Activated naive CD4-positive, alpha-beta T cell treated with anti-CD3 and anti-CD28 coated beads for 36 hours (primary cell): ENCODE measurements around the gene GPR34. TPM values are rescaled to one million over a fixed set of nuclear protein-coding genes. Genes with fewer than 3 reads are reported as not detected.
"Not testable (repeated sequence)": the region's sequence is repeated elsewhere in the genome, so short reads cannot be mapped to it uniquely, and the experiment has no call there.

Experiments used
- CTCF ChIA-PET: fragments of 350-600 bp; sonication (Branson Sonifier 250); formaldehyde crosslinking; loops from one replicate; lab custom pipeline; 2021; ENCODE audit warnings: antibody characterized with exemption; lab: Charles Lee
- DNase-seq: peaks from one replicate; pipeline ENCODE4 v3.0.0-alpha.2; 2020
- H3K27ac Mint-ChIP-seq: one replicate; pipeline ENCODE4 v1.8.0; 2021; ENCODE audit warnings: mild to moderate bottlenecking, mixed read lengths
- H3K27me3 Mint-ChIP-seq: one replicate; pipeline ENCODE4 v1.8.0; 2021; ENCODE audit warnings: low read depth, mixed read lengths
- H3K36me3 Mint-ChIP-seq: one replicate; pipeline ENCODE4 v1.8.0; 2021; ENCODE audit warnings: low read depth, mixed read lengths
- H3K4me1 Mint-ChIP-seq: one replicate; pipeline ENCODE4 v1.8.0; 2021; ENCODE audit warnings: low read depth, mixed read lengths
- H3K4me3 Mint-ChIP-seq: one replicate; pipeline ENCODE4 v1.8.0; 2021; ENCODE audit warnings: mild to moderate bottlenecking, moderate library complexity, mixed read lengths
- H3K9me3 Mint-ChIP-seq: one replicate; pipeline ENCODE4 v1.8.0; 2021; ENCODE audit warnings: mixed read lengths
- intact Hi-C: fragments of 100-400 bp; cut with micrococcal nuclease; formaldehyde crosslinking; loops from one replicate; pipeline ENCODE4 v1.15.1; 2023
- total RNA-seq, 2 experiments: library from RNA; stranded (reverse); gene quantifications; one replicate each; pipeline ENCODE4 v1.2.3, GENCODE V29; 2021

The GPR34 gene
- total RNA-seq, 2 experiments from 2014 or later: not detected

GRCh38 chrX:41705042-41705441 lies 16.3 kb downstream of the GPR34 start:
- H3K36me3 Mint-ChIP-seq: peaks cover 2% of the 10 kb centered on the region
- intact Hi-C loops: no loop called here
- no peak overlapping the region for H3K27ac Mint-ChIP-seq
- CTCF ChIA-PET: no interaction called here
- no peaks in the 10 kb centered on the region for H3K27me3 Mint-ChIP-seq
- H3K9me3 Mint-ChIP-seq: no peaks in the 10 kb centered on the region
- H3K4me1 Mint-ChIP-seq: peaks cover 30% of the 10 kb centered on the region
- no peak for DNase-seq
- no peak overlapping the region for H3K4me3 Mint-ChIP-seq

GRCh38 chrX:41705680-41706374 lies 17.1 kb downstream of the GPR34 start:
- peaks cover 2% of the 10 kb centered on the region for H3K36me3 Mint-ChIP-seq
- H3K27me3 Mint-ChIP-seq: no peaks in the 10 kb centered on the region
- CTCF ChIA-PET: interaction anchor here (0.7 kb wide), 1 partner anchor 112 kb away, joined by 3 read pairs; no protein-coding TSS in a partner anchor
- DNase-seq: no peak
- no peak overlapping the region for H3K27ac Mint-ChIP-seq
- intact Hi-C loops: no loop called here
- H3K4me3 Mint-ChIP-seq: no peak overlapping the region
- peaks cover 32% of the 10 kb centered on the region for H3K4me1 Mint-ChIP-seq
- no peaks in the 10 kb centered on the region for H3K9me3 Mint-ChIP-seq

- H3K4me3 Mint-ChIP-seq: no peak overlapping the region
- CTCF ChIA-PET: interaction anchor here (0.5 to 1.1 kb wide), 3 partner anchors 10 to 146 kb away, joined by 3 read pairs; no protein-coding TSS in a partner anchor
- H3K9me3 Mint-ChIP-seq: no peaks in the 10 kb centered on the region
- intact Hi-C loops: no loop called here
- no peak overlapping the region for H3K27ac Mint-ChIP-seq
- H3K36me3 Mint-ChIP-seq: peaks cover 2% of the 10 kb centered on the region
- H3K27me3 Mint-ChIP-seq: no peaks in the 10 kb centered on the region
- H3K4me1 Mint-ChIP-seq: peaks cover 37% of the 10 kb centered on the region
- DNase-seq: no peak
These were observed 18.4 kb downstream of the GPR34 start for GRCh38 chrX:41707218-41707617.

- H3K4me3 Mint-ChIP-seq: no peak overlapping the region
- H3K27me3 Mint-ChIP-seq: no peaks in the 10 kb centered on the region
- H3K36me3 Mint-ChIP-seq: peaks cover 2% of the 10 kb centered on the region
- CTCF ChIA-PET: interaction anchor here (0.6 kb wide), 1 partner anchor 148 kb away, joined by 4 read pairs; no protein-coding TSS in a partner anchor
- intact Hi-C loops: no loop called here
- H3K4me1 Mint-ChIP-seq: peaks cover 37% of the 10 kb centered on the region
- no peak overlapping the region for H3K27ac Mint-ChIP-seq
- DNase-seq: no peak
- no peaks in the 10 kb centered on the region for H3K9me3 Mint-ChIP-seq
These were observed 19.7 kb downstream of the GPR34 start for GRCh38 chrX:41708486-41708885.

- Mint-ChIP-seq H3K27me3 (no peaks in the 10 kb centered on the region), H3K4me1 (peaks cover 25% of the 10 kb centered on the region), H3K36me3 (no peaks in the 10 kb centered on the region), H3K9me3 (no peaks in the 10 kb centered on the region), H3K27ac (no peak overlapping the region), H3K4me3 (no peak overlapping the region)
- intact Hi-C loops: loop anchor here (1.0 kb wide), 1 partner anchor 44 kb away; no protein-coding TSS in a partner anchor
- CTCF ChIA-PET: no interaction called here
- no peak for DNase-seq
These were observed 22.4 kb downstream of the GPR34 start for GRCh38 chrX:41711021-41711667.

GRCh38 chrX:41716222-41716621 lies 27.4 kb downstream of the GPR34 start:
- Mint-ChIP-seq H3K4me3 (no peak overlapping the region), H3K9me3 (peaks cover 21% of the 10 kb centered on the region), H3K4me1 (peaks cover 22% of the 10 kb centered on the region), H3K27me3 (no peaks in the 10 kb centered on the region), H3K36me3 (peaks cover 21% of the 10 kb centered on the region), H3K27ac (peak overlapping the region; percentile 13)
- CTCF ChIA-PET: interaction anchor here (1.1 kb wide), 1 partner anchor 9 kb away, joined by 3 read pairs; no protein-coding TSS in a partner anchor
- DNase-seq: peak; percentile 16
- intact Hi-C loops: no loop called here

- CTCF ChIA-PET: interaction anchor here (1.1 kb wide), 1 partner anchor 9 kb away, joined by 3 read pairs; no protein-coding TSS in a partner anchor
- intact Hi-C loops: no loop called here
- Mint-ChIP-seq H3K9me3 (peaks cover 21% of the 10 kb centered on the region), H3K27me3 (no peaks in the 10 kb centered on the region), H3K4me3 (no peak overlapping the region), H3K36me3 (peaks cover 21% of the 10 kb centered on the region), H3K4me1 (peaks cover 23% of the 10 kb centered on the region), H3K27ac (no peak overlapping the region)
- no peak for DNase-seq
These were observed 28.1 kb downstream of the GPR34 start for GRCh38 chrX:41716767-41717473.

- Mint-ChIP-seq H3K4me1 (peaks cover 29% of the 10 kb centered on the region), H3K9me3 (peaks cover 23% of the 10 kb centered on the region), H3K36me3 (peaks cover 29% of the 10 kb centered on the region), H3K27me3 (no peaks in the 10 kb centered on the region), H3K27ac (no peak overlapping the region), H3K4me3 (no peak overlapping the region)
- CTCF ChIA-PET: no interaction called here
- intact Hi-C loops: no loop called here
- no peak for DNase-seq
These were observed 29.9 kb downstream of the GPR34 start for GRCh38 chrX:41718481-41719235.

- H3K9me3 Mint-ChIP-seq: peaks cover 23% of the 10 kb centered on the region
- peaks cover 29% of the 10 kb centered on the region for H3K4me1 Mint-ChIP-seq
- DNase-seq, H3K27me3 Mint-ChIP-seq, CTCF ChIA-PET, intact Hi-C loops, H3K27ac Mint-ChIP-seq, H3K4me3 Mint-ChIP-seq: not testable (repeated sequence)
- peaks cover 29% of the 10 kb centered on the region for H3K36me3 Mint-ChIP-seq
These were observed 30.8 kb downstream of the GPR34 start for GRCh38 chrX:41719610-41720009.

- Mint-ChIP-seq H3K27ac (no peak overlapping the region), H3K4me1 (peaks cover 29% of the 10 kb centered on the region), H3K27me3 (no peaks in the 10 kb centered on the region), H3K36me3 (peaks cover 29% of the 10 kb centered on the region), H3K4me3 (no peak overlapping the region), H3K9me3 (peaks cover 23% of the 10 kb centered on the region)
- CTCF ChIA-PET: interaction anchor here (0.7 kb wide), 1 partner anchor 11 kb away, joined by 3 read pairs; no protein-coding TSS in a partner anchor
- intact Hi-C loops: no loop called here
- DNase-seq: peak; percentile 11
These were observed 31.5 kb downstream of the GPR34 start for GRCh38 chrX:41720125-41720779.

GRCh38 chrX:41721590-41721989 lies 32.8 kb downstream of the GPR34 start:
- H3K9me3 Mint-ChIP-seq: peaks cover 23% of the 10 kb centered on the region
- CTCF ChIA-PET: no interaction called here
- intact Hi-C loops: no loop called here
- H3K27ac Mint-ChIP-seq: no peak overlapping the region
- no peak overlapping the region for H3K4me3 Mint-ChIP-seq
- no peak for DNase-seq
- peaks cover 21% of the 10 kb centered on the region for H3K4me1 Mint-ChIP-seq
- peaks cover 29% of the 10 kb centered on the region for H3K36me3 Mint-ChIP-seq
- no peaks in the 10 kb centered on the region for H3K27me3 Mint-ChIP-seq
